Measurements from ENCODE around the gene SHBG. TPM values are rescaled to one million over a fixed set of nuclear protein-coding genes. Genes with fewer than 3 reads are reported as not detected.
"Not testable (repeated sequence)": the region's sequence is repeated elsewhere in the genome, so short reads cannot be mapped to it uniquely, and the experiment has no call there.

SHBG gene
- total RNA-seq (ENCODE audit: insufficient read depth, low replicate concordance), result 3.9 TPM

GRCh38 chr17:7629939-7630571, at the start of gene SHBG:
Gene SHBG, plus strand, starts transcription at chr17:7630135. Its CDS starts 38 bp downstream, at chr17:7630173.
- no peak for DNase-seq (ENCODE audit: low spot score)

GRCh38 chr17:7580604-7581575, 49.0 kb upstream of the SHBG start:
- no peak for DNase-seq (ENCODE audit: low spot score)

GRCh38 chr17:7582396-7583252, 47.3 kb upstream of the SHBG start:
- DNase-seq (ENCODE audit: low spot score), result no peak

GRCh38 chr17:7583253-7584109, 46.5 kb upstream of the SHBG start, which contains the start of gene MPDU1:
Gene MPDU1, plus strand, starts transcription at chr17:7583852. Its CDS starts 11 bp downstream, at chr17:7583863.
- peak; percentile 99 for DNase-seq (ENCODE audit: low spot score)

- DNase-seq (ENCODE audit: low spot score), result no peak
Measured at GRCh38 chr17:7586673-7587419, 43.1 kb upstream of the SHBG start.

- DNase-seq (ENCODE audit: low spot score), result no peak
Measured at GRCh38 chr17:7587420-7588151, 42.3 kb upstream of the SHBG start.

GRCh38 chr17:7588553-7589203, 41.3 kb upstream of the SHBG start:
- no peak for DNase-seq (ENCODE audit: low spot score)

GRCh38 chr17:7589204-7589868, 40.6 kb upstream of the SHBG start:
- DNase-seq (ENCODE audit: low spot score), result peak; percentile 87

- no peak for DNase-seq (ENCODE audit: low spot score)
Measured at GRCh38 chr17:7589891-7590691, 39.8 kb upstream of the SHBG start, which contains the start of gene SOX15. Gene SOX15, minus strand, starts transcription at chr17:7590094. Its CDS starts 418 bp downstream, at chr17:7589676.

GRCh38 chr17:7590743-7591142, 39.2 kb upstream of the SHBG start:
- peak; percentile 35 for DNase-seq (ENCODE audit: low spot score)

GRCh38 chr17:7591596-7591995, 38.3 kb upstream of the SHBG start:
- no peak for DNase-seq (ENCODE audit: low spot score)

GRCh38 chr17:7592422-7593021, 37.4 kb upstream of the SHBG start:
- no peak for DNase-seq (ENCODE audit: low spot score)

GRCh38 chr17:7593296-7593695, 36.6 kb upstream of the SHBG start:
- no peak for DNase-seq (ENCODE audit: low spot score)

- not testable (repeated sequence) for DNase-seq (ENCODE audit: low spot score)
Measured at GRCh38 chr17:7597561-7597960, 32.4 kb upstream of the SHBG start.

GRCh38 chr17:7606280-7606679, 23.7 kb upstream of the SHBG start:
- DNase-seq (ENCODE audit: low spot score), result no peak

- no peak for DNase-seq (ENCODE audit: low spot score)
Measured at GRCh38 chr17:7610641-7611040, 19.3 kb upstream of the SHBG start.

Data from umbilical cord (tissue), 2 donors.